Activated CD4-positive, alpha-beta T cell treated with anti-CD3 and anti-CD28 coated beads, Interleukin-2, Interleukin-6, amounts not matched to agents 100 ng/mL and 50 ng/mL, durations not matched to agents 16 hours and 8 hours (primary cell): ENCODE data around the gene NME8.
A peak's percentile ranks its signal among the peaks of the same experiment; 100 is the strongest.

Experiments used
- DNase-seq: peaks from one replicate; pipeline ENCODE4 v3.0.0-alpha.2; 2020

Gene NME8

DNA sequence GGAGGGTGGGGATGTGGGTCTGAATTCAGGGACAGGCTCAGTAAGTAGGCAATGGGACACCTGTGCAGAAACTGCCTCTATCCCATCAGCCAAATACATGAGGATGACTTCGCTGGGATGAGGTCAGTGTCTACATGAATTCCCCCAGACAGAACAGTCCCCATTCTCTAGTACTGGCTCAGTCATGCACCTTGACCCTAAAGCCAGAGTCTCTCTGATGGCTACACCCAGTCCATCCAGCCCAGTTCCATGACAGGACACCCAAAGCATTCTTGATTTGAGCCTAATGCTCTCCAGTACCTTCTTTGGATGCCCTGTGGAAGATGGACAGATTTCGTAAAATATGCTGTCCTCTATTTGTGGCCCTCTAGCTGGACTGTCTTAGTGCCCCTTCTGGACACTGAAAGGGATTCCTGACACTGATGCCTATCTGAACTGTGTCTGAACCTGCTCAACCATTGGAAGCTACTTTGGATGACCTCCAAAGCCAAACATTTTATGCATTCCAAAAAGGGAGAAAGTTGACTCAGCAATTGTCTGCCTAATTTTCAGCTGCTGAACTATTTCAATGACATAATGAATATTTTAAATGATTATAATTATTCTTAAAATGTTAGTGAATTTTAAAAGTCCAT, 53.6 kb downstream of the NME8 start:
- DNase-seq, result no peak

DNA sequence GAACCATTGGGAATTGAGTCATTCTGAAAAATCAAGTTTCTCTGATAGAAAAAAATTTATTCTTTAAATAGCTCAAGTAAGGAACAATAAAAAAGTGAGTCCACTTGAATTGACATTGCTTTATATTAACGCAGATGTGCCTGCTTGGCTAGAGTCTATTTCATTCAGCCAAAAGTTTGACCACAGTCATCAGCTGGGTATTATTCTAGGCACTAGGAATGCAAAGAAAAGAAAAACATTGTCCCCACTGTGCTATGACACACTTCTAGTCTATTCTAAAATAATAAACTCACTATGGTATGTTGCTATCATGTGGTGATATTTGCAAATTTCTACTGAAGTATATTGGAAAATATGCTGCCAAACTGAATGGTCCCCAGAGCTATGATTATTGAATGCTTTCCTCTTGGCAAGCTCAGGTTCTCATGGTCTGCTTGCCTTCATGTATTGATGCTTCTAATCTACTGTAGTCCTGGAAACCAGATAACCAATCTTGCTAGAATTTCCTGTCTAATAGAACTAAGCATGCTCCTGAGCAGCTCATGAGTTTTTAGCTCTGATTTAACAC, 59.9 kb downstream of the NME8 start:
- no peak for DNase-seq

GRCh38 chr7:37912756-37913155, 64.4 kb downstream of the NME8 start:
- no peak for DNase-seq

DNA sequence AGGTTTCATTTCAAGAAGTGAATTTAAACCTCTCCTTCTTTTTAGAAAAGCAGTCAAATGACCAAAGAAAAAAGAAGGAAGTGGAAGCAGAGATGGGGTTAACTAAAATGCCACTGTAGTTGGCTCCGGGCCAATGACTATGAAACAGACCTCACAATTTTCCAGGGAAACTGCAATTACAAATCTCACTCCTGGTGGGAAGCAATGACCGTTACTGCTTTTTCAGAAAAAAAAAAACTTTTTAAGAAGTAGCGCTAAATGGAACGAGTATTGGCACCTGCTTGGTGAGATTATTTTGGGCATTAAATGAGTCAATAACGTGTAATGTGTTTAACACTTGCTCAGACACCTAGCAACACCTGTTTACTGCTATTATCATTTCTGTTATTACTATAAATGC, 67.0 kb downstream of the NME8 start:
- no peak for DNase-seq

DNA sequence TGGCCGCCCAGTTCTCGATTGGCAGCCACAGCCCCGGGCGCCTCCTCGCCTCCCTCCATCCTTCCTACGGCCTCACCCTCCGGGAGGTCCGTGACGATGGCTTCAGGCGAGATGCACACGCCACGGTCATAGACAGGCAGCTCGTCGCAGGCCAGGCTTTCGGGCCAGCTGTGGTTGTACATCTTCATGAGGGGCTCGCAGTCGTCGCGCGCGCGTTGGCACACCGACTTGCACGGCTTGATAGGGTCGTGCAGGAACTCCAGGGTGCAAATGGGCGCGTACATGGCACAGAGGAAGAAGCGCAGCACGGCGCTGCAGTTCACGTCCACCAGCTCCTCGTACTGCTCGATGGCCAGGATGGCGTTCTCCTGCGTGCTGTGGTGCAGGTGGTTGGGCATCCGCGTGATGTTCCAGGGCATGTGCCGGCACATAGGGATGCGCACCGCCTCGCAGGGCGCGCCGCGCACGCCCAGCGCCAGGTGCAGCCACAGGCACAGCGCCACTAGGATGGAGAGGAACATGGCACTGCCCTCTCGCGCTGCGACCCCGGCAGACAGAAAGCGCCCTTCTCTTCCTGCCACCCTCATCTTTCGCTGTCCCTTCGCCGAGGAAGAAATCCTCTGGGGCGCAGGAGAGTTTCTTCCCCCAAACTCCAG, 67.7 kb downstream of the NME8 start:
- DNase-seq, result no peak

GRCh38 chr7:37916673-37917660, 68.6 kb downstream of the NME8 start, which contains the start of gene SFRP4:
TSS of gene SFRP4 (minus strand) at chr7:37916817. CDS start at chr7:37916537, 280 bp downstream.
- DNase-seq, result peak; percentile 54

DNA sequence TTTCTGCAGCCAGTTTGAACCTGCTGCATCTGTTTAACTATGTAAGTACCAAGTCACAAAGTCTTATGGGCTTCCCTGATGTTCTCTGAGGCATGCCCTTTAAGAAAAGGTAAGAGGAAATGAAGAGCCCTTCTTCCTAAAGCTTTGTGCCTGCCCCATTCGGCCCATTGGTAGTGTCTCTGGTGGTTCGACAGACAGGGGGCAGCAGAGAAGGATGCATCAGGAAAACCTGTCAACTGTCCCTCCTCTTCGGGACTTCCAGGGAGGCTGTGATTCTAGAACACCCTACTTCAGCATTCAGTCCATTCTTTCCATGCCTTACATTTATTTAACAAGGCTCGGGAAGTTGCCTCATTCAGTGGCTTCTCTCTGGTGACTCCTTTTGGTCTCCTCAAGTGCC, 70.1 kb downstream of the NME8 start:
- no peak for DNase-seq

GRCh38 chr7:37920305-37920848, 72.0 kb downstream of the NME8 start, which contains the start of gene EPDR1:
TSS of gene EPDR1 (plus strand) at chr7:37920640. CDS start at chr7:37920940, 300 bp downstream.
- peak; percentile 69 for DNase-seq

DNA sequence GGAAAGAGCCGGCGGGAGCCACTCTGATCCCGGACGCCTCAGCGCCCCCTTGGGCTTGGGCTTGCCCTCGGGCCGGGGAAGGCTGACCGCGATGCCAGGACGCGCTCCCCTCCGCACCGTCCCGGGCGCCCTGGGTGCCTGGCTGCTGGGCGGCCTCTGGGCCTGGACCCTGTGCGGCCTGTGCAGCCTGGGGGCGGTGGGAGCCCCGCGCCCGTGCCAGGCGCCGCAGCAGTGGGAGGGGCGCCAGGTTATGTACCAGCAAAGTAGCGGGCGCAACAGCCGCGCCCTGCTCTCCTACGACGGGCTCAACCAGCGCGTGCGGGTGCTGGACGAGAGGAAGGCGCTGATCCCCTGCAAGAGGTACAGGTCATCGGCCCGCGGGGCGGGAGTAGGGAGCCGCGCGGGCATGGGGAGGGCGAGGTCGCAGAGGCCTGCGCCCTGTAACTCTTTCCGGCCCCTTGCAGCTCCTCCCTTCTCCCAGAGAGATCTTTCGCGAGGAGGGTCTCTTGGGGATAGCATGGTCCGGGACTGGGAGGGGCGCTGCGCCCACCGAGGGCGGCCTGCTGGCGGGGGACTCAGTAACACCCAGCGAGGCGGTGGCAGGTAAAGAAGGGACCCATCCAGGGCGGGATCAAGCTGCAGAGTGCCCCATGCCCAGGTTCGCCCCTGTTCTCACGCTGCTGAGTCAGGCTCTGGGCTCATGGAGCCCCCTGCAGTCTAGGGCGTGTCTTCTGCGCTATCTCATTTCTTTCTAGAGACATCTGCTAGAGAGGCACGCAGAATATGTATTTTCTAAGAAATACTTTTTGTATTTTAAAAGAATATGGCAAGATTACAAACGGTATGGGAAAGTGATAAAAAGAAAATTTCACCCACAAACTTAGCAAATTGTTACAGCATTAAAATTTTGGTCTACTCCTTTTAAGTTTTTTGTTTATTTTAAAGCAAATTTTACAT, 72.7 kb downstream of the NME8 start:
- peak; percentile 27 for DNase-seq

GRCh38 chr7:37921876-37922275, 73.5 kb downstream of the NME8 start:
- DNase-seq, result no peak

GRCh38 chr7:37923996-37924395, 75.6 kb downstream of the NME8 start:
- DNase-seq, result no peak

- DNase-seq, result no peak
These were observed 76.2 kb downstream of the NME8 start for GRCh38 chr7:37924491-37925041.

DNA sequence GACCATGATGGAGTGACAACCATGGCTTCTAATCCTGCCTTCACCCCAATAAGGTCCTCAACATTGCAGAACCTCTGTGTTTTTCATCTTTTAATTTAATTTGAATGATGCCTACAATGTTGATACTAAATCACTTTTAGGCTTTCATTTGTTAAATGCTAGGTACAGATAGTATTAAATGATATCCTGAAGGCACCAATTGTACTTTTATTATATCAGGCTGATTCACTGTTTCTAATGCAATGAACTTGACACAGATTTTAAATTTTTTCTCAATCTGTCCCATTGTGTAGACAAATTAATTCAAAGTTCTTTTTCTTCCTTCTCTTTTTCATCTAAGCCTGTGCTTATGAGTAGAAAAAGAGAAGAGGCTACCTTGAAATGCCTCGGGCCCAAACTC, 77.2 kb downstream of the NME8 start:
- DNase-seq, result no peak

DNA sequence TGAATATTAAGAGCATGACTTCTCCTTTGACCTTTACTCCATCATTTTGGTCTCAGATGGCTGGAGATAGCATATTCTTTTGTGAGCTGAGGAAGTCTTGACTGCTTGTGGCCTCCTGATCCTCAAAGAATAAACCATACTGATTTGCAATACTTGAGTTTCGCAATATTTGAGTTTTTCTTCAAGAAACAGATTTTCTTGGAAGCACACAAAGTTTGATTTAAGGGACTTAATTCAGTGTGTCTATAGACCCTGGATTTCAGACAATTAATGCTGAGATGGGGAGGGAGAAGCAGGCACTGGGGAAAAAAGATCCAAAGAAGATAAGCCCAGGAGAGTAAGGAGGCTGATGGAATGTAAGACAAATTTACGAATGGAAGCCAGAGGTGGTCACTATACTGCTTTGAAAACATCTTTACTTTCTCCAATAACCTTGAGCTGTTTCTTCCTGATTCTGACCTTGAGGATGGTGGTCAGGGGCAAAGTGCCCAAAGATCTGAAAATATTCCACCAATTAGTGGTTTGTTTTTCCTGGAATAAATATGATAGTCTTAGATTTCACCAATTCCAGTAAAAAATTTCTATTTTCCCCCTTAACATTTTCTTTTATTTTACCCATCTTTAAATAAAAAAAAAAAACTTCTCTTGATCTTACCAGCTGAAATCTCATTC, 79.5 kb downstream of the NME8 start:
- DNase-seq, result no peak

- DNase-seq, result no peak
These were observed 80.5 kb downstream of the NME8 start for GRCh38 chr7:37928878-37929277.

DNA sequence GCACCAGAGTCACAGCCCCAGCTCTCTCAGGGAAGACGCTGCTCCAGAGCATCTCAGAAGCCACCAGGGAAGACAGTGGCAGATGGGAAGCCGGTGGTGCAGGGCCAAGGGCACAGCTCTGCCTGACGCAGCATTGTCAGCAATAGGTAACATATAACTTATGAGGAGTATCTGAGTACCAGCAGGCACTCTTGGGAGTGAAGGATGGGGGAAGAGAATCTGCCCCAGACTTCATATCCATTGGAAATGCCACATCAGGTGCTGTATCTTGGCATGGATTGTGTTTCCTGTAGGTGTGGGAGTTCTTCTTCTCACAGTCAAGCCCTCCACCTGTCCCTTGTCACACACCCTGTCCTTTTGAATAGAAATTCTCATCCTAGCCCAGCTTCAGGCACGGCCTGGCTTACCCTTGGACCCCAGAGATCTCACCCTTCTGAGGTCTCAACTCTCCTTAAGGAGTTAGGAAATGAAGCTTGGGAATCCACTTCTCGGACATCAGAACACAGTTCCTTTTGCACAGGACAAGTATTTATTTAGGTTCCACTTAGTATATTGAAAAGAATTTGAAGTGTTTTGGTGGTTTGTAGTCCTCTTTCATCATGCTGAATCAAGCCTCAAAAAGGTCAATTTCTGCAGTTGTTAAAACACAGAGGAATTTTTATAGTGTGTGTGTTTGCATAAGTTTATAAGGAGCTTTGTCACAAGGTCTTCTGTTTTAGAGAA, 82.0 kb downstream of the NME8 start:
- DNase-seq, result no peak

DNA sequence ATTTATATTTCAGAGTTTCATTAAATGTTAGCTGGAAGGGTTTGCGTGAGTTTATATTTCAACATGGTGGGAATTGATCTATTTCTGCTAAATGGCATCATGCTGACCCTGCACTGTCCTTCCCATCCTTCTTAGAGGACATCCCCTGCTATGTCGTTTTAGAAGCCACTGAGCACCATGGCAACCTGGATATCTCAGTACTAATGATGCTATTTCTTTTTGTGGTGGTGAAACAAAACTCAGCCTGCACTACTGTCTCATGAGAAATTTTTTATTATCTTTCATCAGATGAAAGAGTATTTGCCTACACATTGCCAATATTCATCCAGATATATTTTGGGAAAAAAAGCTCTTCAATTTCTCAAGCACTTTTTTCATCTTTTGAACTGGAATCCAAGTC, 84.1 kb downstream of the NME8 start:
- DNase-seq, result no peak

GRCh38 chr7:37933018-37933566, 84.7 kb downstream of the NME8 start:
- no peak for DNase-seq

DNA sequence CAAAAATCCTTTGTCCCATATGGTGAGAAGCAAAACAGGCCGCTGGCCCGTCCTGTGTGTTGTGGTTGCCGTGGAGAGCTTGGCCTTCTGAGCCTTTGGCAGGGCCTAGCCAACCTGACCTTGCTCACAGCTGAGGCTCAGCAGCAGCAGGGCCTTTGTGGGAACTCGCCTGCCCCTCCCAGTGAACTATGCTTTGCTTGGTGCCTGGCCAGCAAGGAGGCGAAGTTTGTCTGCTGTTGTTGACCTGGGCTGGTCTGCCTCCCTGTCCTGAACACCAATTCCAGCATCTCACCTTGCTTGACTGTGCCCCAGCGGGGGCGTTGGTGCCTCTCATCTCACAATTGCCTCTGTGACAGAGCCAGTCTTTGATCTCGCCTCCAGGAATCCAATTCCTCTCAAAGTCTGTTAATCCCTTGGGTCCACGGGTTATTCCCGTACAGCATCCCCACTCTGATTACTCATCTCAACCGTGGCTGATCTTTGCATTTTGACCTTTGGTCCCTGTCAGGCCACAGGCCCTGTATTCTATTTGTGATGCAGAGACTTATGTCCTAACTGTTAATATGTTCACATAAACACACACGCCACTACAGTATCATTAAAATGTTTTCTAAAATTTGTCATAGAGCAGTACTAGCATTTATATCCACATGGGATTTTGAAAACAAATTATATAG, 94.7 kb downstream of the NME8 start:
- DNase-seq, result no peak
